ENCODE data around the gene FBH1.

GRCh38 chr10:5963071-5963470 is 73.0 kb downstream of the FBH1 start:
- TF ChIP-seq, protein P1, sequence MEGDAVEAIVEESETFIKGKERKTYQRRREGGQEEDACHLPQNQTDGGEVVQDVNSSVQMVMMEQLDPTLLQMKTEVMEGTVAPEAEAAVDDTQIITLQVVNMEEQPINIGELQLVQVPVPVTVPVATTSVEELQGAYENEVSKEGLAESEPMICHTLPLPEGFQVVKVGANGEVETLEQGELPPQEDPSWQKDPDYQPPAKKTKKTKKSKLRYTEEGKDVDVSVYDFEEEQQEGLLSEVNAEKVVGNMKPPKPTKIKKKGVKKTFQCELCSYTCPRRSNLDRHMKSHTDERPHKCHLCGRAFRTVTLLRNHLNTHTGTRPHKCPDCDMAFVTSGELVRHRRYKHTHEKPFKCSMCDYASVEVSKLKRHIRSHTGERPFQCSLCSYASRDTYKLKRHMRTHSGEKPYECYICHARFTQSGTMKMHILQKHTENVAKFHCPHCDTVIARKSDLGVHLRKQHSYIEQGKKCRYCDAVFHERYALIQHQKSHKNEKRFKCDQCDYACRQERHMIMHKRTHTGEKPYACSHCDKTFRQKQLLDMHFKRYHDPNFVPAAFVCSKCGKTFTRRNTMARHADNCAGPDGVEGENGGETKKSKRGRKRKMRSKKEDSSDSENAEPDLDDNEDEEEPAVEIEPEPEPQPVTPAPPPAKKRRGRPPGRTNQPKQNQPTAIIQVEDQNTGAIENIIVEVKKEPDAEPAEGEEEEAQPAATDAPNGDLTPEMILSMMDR (IDR thresholded peaks at IDR 0.05) = no peak
- no peak for TF ChIP-seq EZH2 (IDR thresholded peaks at IDR 0.05)

All from neural progenitor cell (in vitro differentiated cells).